ENCODE data around the gene WBP2. TPM values are rescaled to one million over a fixed set of nuclear protein-coding genes. Genes with fewer than 3 reads are reported as not detected.
"Not testable (repeated sequence)": the region's sequence is repeated elsewhere in the genome, so short reads cannot be mapped to it uniquely, and the experiment has no call there.

WBP2 gene
- total RNA-seq, 1 experiment from 2014 or later, result 32.5 TPM

DNA sequence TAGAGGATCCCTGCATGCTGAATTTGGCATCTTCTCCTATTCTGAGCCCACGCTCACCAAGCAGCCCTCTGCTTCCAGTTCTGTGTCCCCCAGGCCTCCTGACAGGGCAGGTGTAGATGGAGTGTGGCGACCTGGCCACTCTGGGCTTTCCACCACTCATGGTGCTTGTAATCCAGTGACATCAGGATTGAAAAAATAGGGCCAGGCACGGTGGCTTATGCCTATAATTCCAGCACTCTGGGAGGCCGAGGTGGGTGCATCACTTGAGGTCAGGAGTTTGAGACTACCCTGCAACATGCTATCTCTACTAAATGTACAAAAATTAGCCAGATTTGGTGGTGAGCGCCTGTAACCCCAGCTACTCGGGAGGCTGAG is 41.1 kb downstream of the WBP2 start:
- no peak for DNase-seq (ENCODE audit: low read depth)

DNA sequence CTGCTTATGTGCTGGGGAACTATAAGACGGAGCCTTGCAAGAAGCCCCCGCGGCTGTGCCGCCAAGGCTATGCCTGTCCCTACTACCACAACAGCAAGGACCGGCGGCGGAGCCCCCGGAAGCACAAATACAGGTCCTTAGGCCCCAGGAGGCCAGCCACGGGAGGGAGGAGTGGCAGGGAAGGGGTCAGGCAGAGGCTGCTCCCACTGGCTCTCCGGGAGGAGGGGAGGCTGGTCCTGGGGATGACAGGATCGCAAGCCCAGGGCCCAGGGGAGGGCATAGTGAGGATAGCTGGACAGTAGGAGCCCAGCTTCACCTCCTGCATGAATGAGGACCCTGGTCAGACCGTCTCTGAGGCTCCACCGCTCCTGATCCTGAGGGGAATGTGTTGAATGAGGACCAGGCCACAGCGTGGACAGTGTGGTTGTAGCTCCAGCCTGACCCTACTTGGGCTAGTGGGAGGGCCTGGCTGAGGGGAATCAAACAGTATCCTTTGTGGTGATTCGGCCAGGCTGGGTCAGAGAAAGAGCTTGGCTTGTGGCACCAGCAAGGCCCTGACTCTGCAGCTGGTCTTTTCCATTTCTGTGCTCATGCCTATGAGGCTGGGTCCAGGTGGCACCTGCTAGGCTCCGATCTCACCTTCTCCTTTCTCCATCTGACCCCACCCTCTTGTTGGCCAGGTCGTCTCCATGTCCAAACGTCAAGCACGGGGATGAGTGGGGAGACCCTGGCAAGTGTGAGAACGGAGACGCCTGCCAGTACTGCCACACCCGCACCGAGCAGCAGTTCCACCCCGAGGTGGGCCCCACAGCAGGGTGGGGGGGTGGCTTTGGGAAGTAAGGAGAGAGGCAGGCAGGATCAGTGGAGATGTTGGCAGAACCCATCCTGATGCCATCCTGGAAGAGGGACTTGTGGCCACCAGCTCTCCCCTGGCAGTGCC is 41.8 kb downstream of the WBP2 start:
- no peak for DNase-seq (ENCODE audit: low read depth)

DNA sequence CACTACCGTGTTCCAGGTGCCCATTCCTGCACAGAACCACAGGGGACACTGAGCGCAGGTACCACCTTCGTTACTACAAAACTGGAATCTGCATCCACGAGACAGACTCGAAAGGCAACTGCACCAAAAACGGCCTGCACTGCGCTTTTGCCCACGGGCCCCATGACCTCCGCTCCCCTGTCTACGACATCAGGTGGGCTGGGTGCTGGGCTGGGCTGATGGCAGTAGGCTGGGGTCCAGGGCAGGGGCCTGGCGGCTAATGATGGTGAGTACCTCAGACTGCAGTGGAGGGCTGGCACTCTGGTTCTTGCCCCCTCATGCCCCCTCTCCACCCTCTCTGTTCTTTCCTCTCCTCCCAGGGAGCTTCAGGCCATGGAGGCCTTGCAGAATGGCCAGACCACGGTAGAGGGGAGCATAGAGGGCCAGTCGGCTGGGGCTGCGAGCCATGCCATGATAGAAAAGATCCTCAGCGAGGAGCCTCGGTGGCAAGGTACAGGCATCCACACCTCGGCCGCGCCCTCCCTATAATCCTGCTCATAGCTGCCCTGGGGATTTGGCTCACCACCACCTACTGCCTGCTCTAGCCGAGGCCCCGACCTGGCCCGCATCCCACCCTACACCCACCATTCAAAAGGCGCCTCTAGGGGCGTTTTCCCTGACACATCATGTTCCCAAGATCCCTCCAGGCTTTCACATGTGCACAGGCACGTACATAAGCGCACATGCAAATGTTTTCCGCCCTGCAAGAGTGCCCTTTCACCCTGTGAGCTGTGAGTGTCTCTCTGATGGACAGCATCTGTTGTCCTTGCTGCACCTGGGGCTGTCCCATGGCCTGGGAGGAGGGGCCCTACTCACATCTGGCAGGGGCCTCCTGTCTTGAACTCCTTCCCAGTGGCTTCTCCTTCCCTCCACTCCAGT is 42.8 kb downstream of the WBP2 start:
- DNase-seq (ENCODE audit: low read depth), result no peak

DNA sequence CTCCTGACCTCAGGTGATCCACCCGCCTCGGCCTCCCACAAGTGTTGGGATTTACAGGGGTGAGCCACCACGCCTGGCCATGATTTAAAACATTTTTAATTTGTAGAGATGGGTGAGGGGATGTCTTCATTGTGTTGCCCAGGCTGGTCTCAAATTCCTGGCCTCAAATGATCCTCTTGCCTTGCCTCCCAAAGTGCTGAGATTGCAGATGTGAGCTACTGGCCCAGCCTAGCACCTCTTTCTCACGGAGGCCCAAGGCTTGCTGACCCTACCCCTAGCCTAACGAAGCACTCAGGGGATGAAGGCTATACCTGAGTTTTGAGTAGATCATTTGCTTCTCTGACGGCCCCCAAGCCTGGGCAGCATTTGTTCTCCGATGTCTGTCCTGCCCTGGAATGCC is 44.0 kb downstream of the WBP2 start:
- no peak for DNase-seq (ENCODE audit: low read depth)

DNA sequence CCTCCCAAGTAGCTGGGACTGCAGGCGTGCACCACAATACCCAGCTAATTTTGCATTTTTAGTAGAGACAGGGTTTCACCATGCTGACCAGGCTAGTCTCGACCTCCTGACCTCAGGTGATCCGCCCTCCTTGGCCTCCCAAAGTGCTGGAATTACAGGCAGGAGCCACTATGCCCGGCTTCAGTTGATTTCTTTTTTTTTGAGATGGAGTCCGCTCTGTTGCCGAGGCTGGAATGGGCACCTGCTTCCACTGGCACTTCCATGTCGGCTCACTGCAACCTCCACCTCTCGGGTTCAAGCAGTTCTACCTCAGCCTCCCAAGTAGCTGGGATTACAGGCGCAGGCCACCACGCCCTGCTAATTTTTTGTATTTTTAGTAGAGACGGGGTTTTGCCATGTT is 44.4 kb downstream of the WBP2 start:
- DNase-seq (ENCODE audit: low read depth), result not testable (repeated sequence)

DNA sequence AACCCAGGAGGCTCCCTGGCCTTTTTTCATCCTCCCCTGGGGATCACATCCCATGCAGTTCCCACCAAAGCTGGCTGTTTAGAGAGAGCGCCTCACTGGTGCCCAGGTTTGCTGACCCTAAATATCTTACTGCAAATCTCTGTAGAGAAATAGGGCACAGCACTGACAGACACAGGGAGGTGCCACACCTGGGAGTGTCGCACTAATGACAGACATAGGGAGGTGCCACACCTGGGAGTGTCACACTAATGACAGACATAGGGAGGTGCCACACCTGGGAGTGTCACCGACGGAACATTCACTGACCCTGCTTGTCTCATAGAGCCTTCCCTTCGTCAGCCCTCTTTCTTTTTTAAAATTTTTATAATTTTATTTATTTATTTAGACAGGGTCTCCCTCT is 44.9 kb downstream of the WBP2 start:
- DNase-seq (ENCODE audit: low read depth), result no peak

DNA sequence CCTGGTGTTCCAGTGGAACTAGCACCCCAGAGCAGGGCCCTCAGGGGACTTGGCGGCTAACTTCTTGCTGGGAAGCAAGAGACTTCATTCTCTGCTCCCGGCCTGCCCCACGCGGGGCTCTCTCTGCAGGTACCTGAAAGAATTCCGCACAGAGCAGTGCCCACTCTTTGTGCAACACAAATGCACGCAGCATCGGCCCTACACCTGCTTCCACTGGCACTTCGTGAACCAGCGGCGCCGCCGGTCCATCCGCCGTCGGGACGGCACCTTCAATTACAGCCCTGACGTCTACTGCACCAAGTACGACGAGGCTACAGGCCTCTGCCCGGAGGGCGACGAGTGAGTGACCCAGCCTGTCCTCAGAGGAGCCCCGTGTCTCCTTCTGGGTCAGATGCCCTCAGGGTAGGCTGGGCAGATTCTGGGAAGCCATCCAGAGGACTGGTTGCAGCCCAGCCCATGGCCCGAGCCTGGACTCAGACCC is 45.5 kb downstream of the WBP2 start:
- DNase-seq (ENCODE audit: low read depth), result peak; percentile 32

DNA sequence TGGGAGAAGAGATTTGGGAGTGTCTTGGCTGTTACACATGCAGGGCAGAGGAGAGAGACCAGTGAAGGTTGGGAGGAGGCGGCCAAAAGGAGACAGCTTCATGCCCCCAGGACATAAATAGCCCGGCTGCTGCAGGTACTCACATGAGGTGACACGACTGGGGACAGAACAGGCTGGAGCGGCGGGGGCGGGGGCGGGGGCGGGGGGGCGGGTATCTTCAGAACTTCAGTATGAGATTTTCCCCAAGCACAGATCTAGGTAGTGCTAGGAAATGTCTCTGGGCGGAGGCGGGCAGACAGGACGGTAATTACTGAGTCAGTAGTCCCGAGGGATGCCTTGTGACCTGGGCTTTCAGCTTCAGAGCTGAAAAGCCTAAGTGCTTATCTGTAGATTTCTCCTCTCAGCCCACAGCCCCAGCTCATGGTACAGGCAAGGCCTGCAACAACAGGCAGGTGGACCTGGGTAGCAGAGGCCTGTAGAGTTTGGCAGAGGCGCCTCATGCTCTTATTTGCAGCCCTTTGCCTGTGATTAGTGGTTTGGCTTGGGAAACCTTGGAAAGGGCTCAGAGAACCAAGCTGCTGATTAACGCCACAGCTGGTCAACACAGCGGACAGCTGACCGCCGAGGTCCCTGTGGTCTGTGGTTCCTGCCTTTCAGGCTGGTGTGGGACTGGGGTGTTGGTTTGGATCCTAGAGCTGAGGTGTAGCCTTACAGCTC is 46.1 kb downstream of the WBP2 start:
- DNase-seq (ENCODE audit: low read depth), result peak; percentile 61

DNA sequence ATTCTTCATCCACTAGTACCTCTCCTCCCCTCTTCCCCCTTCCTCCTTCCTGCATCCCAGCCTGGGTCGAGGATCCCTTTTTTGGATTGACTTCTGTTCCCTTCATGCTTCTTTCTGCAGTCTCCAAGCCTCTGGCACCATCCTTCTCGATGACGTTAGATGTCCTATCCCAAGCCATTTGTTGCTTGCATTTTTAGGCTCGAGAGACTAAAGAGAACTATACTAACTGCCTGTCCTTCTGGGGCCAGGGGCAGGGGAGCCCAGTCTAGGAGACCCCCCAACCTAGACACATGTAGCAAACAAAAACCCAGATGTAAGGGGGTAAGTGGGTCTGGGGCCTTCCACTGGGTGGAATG is 46.6 kb downstream of the WBP2 start:
- no peak for DNase-seq (ENCODE audit: low read depth)

DNA sequence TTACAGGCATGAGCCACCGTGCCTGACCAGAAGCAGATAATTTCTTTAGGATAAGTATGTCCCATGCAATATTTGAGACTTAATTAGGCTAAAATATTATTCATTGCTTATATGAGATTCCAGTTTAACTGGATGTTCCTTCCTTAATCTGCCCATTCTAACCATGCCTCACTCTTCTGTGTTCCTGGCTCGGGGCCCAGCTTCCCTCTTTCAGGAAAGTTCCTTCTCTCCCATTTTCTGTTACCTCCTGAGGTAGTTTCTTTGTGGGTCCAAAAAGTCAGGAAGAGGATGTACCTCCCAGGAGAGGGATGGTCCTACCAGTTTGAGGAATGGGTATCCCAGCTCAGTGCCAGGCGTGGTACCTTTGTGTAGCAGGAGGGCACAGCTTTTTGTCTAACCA is 47.3 kb downstream of the WBP2 start:
- no peak for DNase-seq (ENCODE audit: low read depth)

DNA sequence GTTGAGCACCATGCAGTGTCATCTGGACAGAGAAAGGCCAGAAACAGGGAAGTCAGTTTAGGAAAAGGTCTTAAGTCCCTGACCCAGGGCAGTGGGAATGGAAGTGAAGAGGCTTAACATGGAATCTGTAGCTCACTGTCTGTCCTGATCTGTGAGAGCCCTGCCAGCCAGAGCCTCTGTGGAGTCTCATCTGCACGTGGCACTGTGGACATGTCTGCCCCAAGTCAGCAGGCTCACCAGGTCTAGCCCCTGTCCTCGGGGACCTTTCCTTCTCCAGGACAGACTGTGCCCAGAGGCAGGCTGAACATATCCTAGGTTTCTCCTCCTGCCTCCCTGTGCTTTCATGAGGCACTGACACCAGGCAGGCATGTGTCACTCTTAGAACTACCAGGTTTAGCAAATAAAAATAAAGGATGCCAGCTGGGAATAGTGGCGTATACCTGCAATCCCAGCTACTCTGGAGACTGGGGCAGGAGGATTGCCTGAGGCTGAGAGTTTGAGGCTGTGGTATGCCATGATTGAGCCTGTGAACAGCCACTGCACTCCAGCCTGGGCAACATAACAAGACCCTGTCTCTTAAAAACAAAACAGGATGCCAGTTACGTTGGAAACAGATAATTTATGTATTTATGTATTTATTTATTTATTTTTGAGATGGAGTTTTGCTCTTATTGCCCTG is 48.2 kb downstream of the WBP2 start:
- no peak for DNase-seq (ENCODE audit: low read depth)

DNA sequence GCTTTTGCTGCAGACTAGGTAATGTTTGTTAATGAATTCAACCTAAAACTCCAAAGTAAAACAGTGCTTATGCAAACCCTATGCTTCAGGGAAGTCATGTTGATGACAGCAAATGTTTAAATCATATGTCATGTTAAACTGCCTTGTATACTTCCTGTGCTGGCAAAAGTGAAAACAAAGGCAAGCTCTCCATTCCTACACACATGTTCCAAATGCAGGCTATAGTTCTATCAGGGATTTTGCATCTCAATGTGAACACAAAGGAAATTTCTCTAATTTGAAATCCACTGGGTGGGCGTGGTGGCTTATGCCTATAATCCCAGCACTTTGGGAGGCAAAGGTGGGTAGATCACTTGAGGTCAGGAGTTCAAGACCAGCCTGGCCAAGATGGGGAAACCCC is 51.3 kb downstream of the WBP2 start:
- no peak for DNase-seq (ENCODE audit: low read depth)

DNA sequence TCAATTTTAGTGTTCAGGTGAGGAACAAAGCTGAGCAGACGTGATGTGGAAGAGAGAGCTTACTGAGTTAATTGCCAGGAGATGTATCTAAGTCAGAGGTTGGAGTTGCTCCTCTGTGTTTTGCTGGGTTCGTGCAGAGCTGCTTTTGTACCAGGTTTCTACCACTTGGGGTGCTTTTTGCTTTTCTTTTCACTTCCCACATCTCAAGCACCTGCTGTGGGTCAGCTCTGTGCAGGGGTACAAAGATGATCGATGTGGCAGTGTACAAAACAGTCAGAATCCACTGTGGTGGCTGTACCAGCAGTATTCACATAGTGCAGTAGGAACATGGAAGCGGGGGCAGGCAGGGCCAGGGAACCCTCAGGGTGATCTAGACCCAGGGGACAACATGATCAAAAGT is 55.7 kb downstream of the WBP2 start:
- DNase-seq (ENCODE audit: low read depth), result no peak

DNA sequence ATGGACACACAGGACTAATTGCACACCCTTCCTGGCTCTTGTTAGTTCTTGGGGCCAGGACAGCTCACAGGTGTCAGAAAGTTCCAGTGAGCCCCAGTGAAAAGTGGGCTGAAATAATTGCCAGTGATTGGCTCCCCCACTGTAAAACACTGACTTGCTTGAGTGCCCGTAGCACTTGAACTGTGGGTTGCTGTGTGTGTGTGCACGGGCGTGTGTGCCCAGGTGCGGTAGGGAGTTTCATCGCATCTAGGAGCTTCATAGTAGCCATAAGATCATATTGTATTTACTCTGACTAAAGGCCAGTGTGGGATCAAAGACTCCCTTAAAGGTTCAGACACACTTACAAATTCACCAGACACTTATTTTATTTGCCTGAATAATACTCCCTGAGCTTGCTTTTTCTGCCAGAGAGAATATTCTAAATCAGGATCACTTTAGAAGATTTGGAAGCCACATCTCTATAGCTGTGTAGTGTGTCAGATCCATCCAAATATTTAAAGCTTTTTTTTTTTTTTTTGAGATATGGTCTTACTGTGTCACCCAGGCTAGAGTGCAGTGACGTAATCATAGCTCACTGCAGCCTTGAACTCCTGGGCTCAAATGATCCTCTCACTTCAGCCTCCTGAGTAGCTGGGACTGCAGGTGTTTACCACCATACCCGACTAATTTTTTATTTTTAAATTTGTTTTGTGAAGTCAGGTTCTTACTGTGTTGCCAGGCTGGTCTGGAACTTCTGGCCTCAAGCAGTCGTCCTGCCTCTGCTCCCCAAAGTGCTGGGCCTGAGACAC is 59.1 kb downstream of the WBP2 start:
- no peak for DNase-seq (ENCODE audit: low read depth)

Other genes starting within 250 kb of the WBP2 start
- not detected in 2 replicates for gene SMIM5, start 221.9 kb downstream of the WBP2 start, total RNA-seq (2014; rRNA removed; shearing (Covaris generic))
- 8.9 and 13.1 TPM in 2 replicates for gene RECQL5, start 188.2 kb downstream of the WBP2 start, total RNA-seq (2014; rRNA removed; shearing (Covaris generic))
- 54.7 and 79.3 TPM in 2 replicates for gene SAP30BP, start 188.0 kb downstream of the WBP2 start, total RNA-seq (2014; rRNA removed; shearing (Covaris generic))
- gene ITGB4, start 133.9 kb downstream of the WBP2 start, total RNA-seq (2014; rRNA removed; shearing (Covaris generic)), result 4.8 and 8.0 TPM in 2 replicates
- 20.4 and 31.6 TPM in 2 replicates for gene GALK1, start 90.1 kb downstream of the WBP2 start, total RNA-seq (2014; rRNA removed; shearing (Covaris generic))
- 23.2 and 26.7 TPM in 2 replicates for gene UNK, start 70.5 kb downstream of the WBP2 start, total RNA-seq (2014; rRNA removed; shearing (Covaris generic))
- gene UNC13D, start 10.9 kb downstream of the WBP2 start, total RNA-seq (2014; rRNA removed; shearing (Covaris generic)), result 0.07 TPM in 1 of 2 replicates, not detected in the other
- 3.8 and 6.6 TPM in 2 replicates for gene TRIM47, start 23.2 kb upstream of the WBP2 start, total RNA-seq (2014; rRNA removed; shearing (Covaris generic))
- 6.4 and 11.1 TPM in 2 replicates for gene TRIM65, start 41.6 kb upstream of the WBP2 start, total RNA-seq (2014; rRNA removed; shearing (Covaris generic))
- 30.3 and 39.4 TPM in 2 replicates for gene MRPL38, start 49.5 kb upstream of the WBP2 start, total RNA-seq (2014; rRNA removed; shearing (Covaris generic))
- gene FBF1, start 85.7 kb upstream of the WBP2 start, total RNA-seq (2014; rRNA removed; shearing (Covaris generic)), result 14.4 and 18.7 TPM in 2 replicates
- 16.7 and 22.4 TPM in 2 replicates for gene ACOX1, start 123.8 kb upstream of the WBP2 start, total RNA-seq (2014; rRNA removed; shearing (Covaris generic))
- gene TEN1, start 123.9 kb upstream of the WBP2 start, total RNA-seq (2014; rRNA removed; shearing (Covaris generic)), result 8.0 and 14.3 TPM in 2 replicates
- 0.30 and 1.6 TPM in 2 replicates for gene CDK3, start 145.5 kb upstream of the WBP2 start, total RNA-seq (2014; rRNA removed; shearing (Covaris generic))
- gene EVPL, start 172.0 kb upstream of the WBP2 start, total RNA-seq (2014; rRNA removed; shearing (Covaris generic)), result not detected in 2 replicates
- 19.0 and 28.5 TPM in 2 replicates for gene SRP68, start 217.2 kb upstream of the WBP2 start, total RNA-seq (2014; rRNA removed; shearing (Covaris generic))
- gene GALR2, start 219.4 kb upstream of the WBP2 start, total RNA-seq (2014; rRNA removed; shearing (Covaris generic)), result 0.30 and 0.96 TPM in 2 replicates
- gene ZACN, start 223.8 kb upstream of the WBP2 start, total RNA-seq (2014; rRNA removed; shearing (Covaris generic)), result 0.02 TPM in 1 of 2 replicates, not detected in the other
- 39.0 and 69.9 TPM in 2 replicates for gene EXOC7, start 248.5 kb upstream of the WBP2 start, total RNA-seq (2014; rRNA removed; shearing (Covaris generic))